ENCODE data around the gene PCDHGA1. TPM values are rescaled to one million over a fixed set of nuclear protein-coding genes. Genes with fewer than 3 reads are reported as not detected.
"Not testable (repeated sequence)": the region's sequence is repeated elsewhere in the genome, so short reads cannot be mapped to it uniquely, and the experiment has no call there.

Gene PCDHGA1
- total RNA-seq, 1 experiment from 2014 or later = 0.04 TPM

DNA sequence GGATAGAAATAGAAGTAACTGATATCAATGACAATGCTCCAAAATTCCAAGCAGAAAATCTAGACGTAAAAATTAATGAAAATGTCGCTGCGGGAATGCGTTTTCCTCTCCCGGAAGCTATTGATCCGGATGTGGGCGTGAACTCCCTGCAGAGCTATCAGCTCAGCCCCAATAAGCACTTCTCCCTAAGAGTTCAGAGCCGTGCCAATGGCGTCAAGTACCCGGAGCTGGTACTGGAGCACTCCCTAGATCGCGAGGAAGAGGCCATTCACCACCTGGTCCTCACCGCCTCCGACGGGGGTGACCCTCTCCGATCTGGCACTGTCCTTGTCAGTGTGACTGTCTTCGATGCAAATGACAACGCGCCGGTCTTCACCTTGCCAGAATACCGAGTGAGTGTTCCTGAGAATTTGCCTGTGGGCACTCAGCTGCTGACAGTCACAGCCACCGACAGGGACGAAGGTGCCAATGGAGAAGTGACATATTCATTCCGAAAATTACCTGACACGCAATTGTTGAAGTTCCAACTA, 83.3 kb downstream of the PCDHGA1 start:
- H3K27ac ChIP-seq (ENCODE audit: low read length) = no peak overlapping the region
- H3F3A ChIP-seq (ENCODE audit: low read length, unreplicated experiment) = no peaks in the 10 kb centered on the region
- no peak for DNase-seq
- no peak overlapping the region for H3K9ac ChIP-seq (ENCODE audit: low read length)
- H3K79me2 ChIP-seq (ENCODE audit: low read length) = no peaks in the 10 kb centered on the region
- H3K36me3 ChIP-seq (ENCODE audit: low read depth, low read length) = peaks cover 6% of the 10 kb centered on the region; the same call in 1 of the 2 replicates
- intact Hi-C loops (cut with micrococcal nuclease) = no loop called here
- BruUV-seq (replicated peaks) = no TSS peak
- POLR2A ChIA-PET (ENCODE audit: unreplicated experiment) = no interaction called here
- ATAC-seq = no peak
- CTCF ChIA-PET = no interaction called here
- H3K9me2 ChIP-seq (replicated peaks; ENCODE audit: low read length) = no peaks in the 10 kb centered on the region
- TF ChIP-seq EZH2phosphoT487 (IDR thresholded peaks at IDR 0.05; ENCODE audit: borderline replicate concordance, low read length) = no peak
- TF ChIP-seq, protein P1, sequence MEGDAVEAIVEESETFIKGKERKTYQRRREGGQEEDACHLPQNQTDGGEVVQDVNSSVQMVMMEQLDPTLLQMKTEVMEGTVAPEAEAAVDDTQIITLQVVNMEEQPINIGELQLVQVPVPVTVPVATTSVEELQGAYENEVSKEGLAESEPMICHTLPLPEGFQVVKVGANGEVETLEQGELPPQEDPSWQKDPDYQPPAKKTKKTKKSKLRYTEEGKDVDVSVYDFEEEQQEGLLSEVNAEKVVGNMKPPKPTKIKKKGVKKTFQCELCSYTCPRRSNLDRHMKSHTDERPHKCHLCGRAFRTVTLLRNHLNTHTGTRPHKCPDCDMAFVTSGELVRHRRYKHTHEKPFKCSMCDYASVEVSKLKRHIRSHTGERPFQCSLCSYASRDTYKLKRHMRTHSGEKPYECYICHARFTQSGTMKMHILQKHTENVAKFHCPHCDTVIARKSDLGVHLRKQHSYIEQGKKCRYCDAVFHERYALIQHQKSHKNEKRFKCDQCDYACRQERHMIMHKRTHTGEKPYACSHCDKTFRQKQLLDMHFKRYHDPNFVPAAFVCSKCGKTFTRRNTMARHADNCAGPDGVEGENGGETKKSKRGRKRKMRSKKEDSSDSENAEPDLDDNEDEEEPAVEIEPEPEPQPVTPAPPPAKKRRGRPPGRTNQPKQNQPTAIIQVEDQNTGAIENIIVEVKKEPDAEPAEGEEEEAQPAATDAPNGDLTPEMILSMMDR (conservative IDR thresholded peaks at IDR 0.05; ENCODE audit: low read depth, low read length) = no peak
- no peak for TF ChIP-seq EZH2 (IDR thresholded peaks at IDR 0.05; ENCODE audit: low read length, unreplicated experiment)
- no peaks in the 10 kb centered on the region for H3K27me3 ChIP-seq (ENCODE audit: low read length)
- 0 out of 2 replicates have a peak, but pooled peaks cover 4% of the 10 kb centered on the region for H3K9me3 ChIP-seq (ENCODE audit: low read length)
- no peak overlapping the region for H2AFZ ChIP-seq (ENCODE audit: low read length)
- no peaks in the 10 kb centered on the region for H4K20me1 ChIP-seq (ENCODE audit: low read length)
- H3K4me3 ChIP-seq (ENCODE audit: low read length) = no peak overlapping the region
- no peak overlapping the region for H3K4me2 ChIP-seq (ENCODE audit: low read length)
- H3K4me1 ChIP-seq (ENCODE audit: insufficient read depth, low read length) = no peaks in the 10 kb centered on the region

DNA sequence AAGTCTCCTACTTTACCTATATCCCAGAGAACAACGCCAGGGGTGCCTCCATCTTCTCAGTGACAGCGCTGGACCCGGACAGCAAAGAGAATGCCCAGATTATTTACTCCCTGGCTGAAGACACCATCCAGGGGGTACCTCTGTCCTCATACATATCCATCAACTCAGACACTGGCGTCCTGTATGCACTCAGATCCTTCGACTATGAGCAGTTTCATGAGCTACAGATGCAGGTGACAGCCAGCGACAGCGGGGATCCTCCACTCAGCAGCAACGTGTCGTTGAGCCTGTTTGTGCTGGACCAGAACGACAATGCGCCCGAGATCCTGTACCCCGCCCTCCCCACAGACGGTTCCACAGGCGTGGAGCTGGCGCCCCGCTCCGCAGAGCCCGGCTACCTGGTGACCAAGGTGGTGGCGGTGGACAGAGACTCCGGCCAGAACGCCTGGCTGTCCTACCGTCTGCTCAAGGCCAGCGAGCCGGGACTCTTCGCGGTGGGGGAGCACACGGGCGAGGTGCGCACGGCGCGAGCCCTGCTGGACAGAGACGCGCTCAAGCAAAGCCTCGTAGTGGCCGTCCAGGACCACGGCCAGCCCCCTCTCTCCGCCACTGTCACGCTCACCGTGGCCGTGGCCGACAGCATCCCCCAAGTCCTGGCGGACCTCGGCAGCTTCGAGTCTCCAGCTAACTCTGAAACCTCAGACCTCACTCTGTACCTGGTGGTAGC, 84.4 kb downstream of the PCDHGA1 start:
- H3K9me2 ChIP-seq (replicated peaks; ENCODE audit: low read length); H3K27ac ChIP-seq (ENCODE audit: low read length); H3K9me3 ChIP-seq (ENCODE audit: low read length); POLR2A ChIA-PET (ENCODE audit: unreplicated experiment); DNase-seq; H3K79me2 ChIP-seq (ENCODE audit: low read length); BruUV-seq (replicated peaks); H3K27me3 ChIP-seq (ENCODE audit: low read length); H3K36me3 ChIP-seq (ENCODE audit: low read depth, low read length); H3K9ac ChIP-seq (ENCODE audit: low read length); H2AFZ ChIP-seq (ENCODE audit: low read length); H4K20me1 ChIP-seq (ENCODE audit: low read length); ATAC-seq; H3F3A ChIP-seq (ENCODE audit: low read length, unreplicated experiment); H3K4me1 ChIP-seq (ENCODE audit: insufficient read depth, low read length); intact Hi-C loops (cut with micrococcal nuclease); H3K4me2 ChIP-seq (ENCODE audit: low read length); H3K4me3 ChIP-seq (ENCODE audit: low read length); CTCF ChIA-PET: not testable (repeated sequence)

DNA sequence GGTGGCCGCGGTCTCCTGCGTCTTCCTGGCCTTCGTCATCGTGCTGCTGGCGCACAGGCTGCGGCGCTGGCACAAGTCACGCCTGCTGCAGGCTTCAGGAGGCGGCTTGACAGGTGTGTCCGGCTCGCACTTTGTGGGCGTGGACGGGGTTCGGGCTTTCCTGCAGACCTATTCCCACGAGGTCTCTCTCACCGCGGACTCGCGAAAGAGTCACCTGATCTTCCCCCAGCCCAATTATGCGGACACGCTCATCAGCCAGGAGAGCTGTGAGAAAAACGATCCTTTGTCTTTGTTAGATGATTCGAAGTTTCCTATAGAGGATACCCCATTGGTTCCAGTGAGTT, 84.9 kb downstream of the PCDHGA1 start:
- H3K9ac ChIP-seq (ENCODE audit: low read length); H3K4me3 ChIP-seq (ENCODE audit: low read length); H3K9me2 ChIP-seq (replicated peaks; ENCODE audit: low read length); intact Hi-C loops (cut with micrococcal nuclease); H2AFZ ChIP-seq (ENCODE audit: low read length); H3K4me2 ChIP-seq (ENCODE audit: low read length); ATAC-seq; POLR2A ChIA-PET (ENCODE audit: unreplicated experiment); H3K9me3 ChIP-seq (ENCODE audit: low read length); DNase-seq; H3F3A ChIP-seq (ENCODE audit: low read length, unreplicated experiment); BruUV-seq (replicated peaks); CTCF ChIA-PET; H3K36me3 ChIP-seq (ENCODE audit: low read depth, low read length); H3K27me3 ChIP-seq (ENCODE audit: low read length); H3K79me2 ChIP-seq (ENCODE audit: low read length); H3K27ac ChIP-seq (ENCODE audit: low read length); H3K4me1 ChIP-seq (ENCODE audit: insufficient read depth, low read length); H4K20me1 ChIP-seq (ENCODE audit: low read length): not testable (repeated sequence)

DNA sequence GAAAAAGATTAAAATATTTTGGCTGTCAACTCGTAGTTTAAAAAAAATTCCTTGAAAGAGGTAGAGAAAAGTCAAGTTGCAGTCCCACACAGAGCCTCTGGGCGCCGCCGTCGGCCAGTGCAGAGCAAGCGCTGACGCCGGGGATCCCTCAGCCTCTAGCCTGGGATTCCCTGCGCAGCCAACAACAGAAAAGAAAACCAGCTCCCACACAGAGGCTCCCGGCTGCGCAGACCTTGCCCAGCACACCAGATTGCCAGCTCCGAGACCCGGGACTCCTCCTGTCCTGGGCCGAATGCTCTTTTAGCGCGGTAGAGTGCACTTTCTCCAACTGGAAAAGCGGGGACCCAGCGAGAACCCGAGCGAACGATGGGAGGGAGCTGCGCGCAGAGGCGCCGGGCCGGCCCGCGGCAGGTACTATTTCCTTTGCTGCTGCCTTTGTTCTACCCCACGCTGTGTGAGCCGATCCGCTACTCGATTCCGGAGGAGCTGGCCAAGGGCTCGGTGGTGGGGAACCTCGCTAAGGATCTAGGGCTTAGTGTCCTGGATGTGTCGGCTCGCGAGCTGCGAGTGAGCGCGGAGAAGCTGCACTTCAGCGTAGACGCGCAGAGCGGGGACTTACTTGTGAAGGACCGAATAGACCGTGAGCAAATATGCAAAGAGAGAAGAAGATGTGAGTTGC, 87.3 kb downstream of the PCDHGA1 start, which contains the start of gene PCDHGB7:
PCDHGB7 (plus strand) TSS at position 184 of the 679 bp plus-strand sequence; CDS start at position 367, 183 bp downstream.
- H3K9me2 ChIP-seq (replicated peaks; ENCODE audit: low read length); intact Hi-C loops (cut with micrococcal nuclease); CTCF ChIA-PET; H3F3A ChIP-seq (ENCODE audit: low read length, unreplicated experiment); H3K9me3 ChIP-seq (ENCODE audit: low read length); H3K9ac ChIP-seq (ENCODE audit: low read length); H3K27me3 ChIP-seq (ENCODE audit: low read length); H3K79me2 ChIP-seq (ENCODE audit: low read length); POLR2A ChIA-PET (ENCODE audit: unreplicated experiment); BruUV-seq (replicated peaks); H3K4me1 ChIP-seq (ENCODE audit: insufficient read depth, low read length); DNase-seq; H4K20me1 ChIP-seq (ENCODE audit: low read length); H3K27ac ChIP-seq (ENCODE audit: low read length); H3K4me2 ChIP-seq (ENCODE audit: low read length); ATAC-seq; H3K36me3 ChIP-seq (ENCODE audit: low read depth, low read length); H2AFZ ChIP-seq (ENCODE audit: low read length); H3K4me3 ChIP-seq (ENCODE audit: low read length): not testable (repeated sequence)
